Liver (tissue), 9 donors: Measurements from ENCODE around the gene CCNB3. TPM values are rescaled to one million over a fixed set of nuclear protein-coding genes. Genes with fewer than 3 reads are reported as not detected.
"Not testable (repeated sequence)": the region's sequence is repeated elsewhere in the genome, so short reads cannot be mapped to it uniquely, and the experiment has no call there.

Source experiments
- DNase-seq: peaks from one replicate; pipeline ENCODE4 v3.0.0-alpha.2; 2017; ENCODE audit warnings: low spot score
- H3K27ac ChIP-seq, 2 donors: one replicate each; pipeline ENCODE4 v1.7.0; 2013; ENCODE audit warnings: inconsistent platforms in 2 of 2, low read length in 2 of 2, control low read depth in 1 of 2, low read depth in 1 of 2, mild to moderate bottlenecking in 1 of 2
- H3K27me3 ChIP-seq, 4 donors: one replicate each; pipeline versions ENCODE4 v1.6.1 to v1.7.0; 2013; ENCODE audit warnings: low read length in 3 of 4, inconsistent platforms in 1 of 4, mild to moderate bottlenecking in 1 of 4, moderate library complexity in 1 of 4; ENCODE audit not compliant: control insufficient read depth in 4 of 4, insufficient read depth in 4 of 4
- H3K36me3 ChIP-seq, 4 donors: one replicate each; pipeline versions ENCODE4 v1.6.1 to v1.7.0; 2013; ENCODE audit warnings: low read length in 3 of 4, mild to moderate bottlenecking in 3 of 4, low read depth in 1 of 4, moderate library complexity in 1 of 4; ENCODE audit not compliant: control insufficient read depth in 4 of 4, insufficient read depth in 3 of 4
- H3K4me1 ChIP-seq, 4 donors: one replicate each; pipeline versions ENCODE4 v1.6.1 to v1.7.0; 2013; ENCODE audit warnings: low read length in 3 of 4, mild to moderate bottlenecking in 3 of 4, moderate library complexity in 1 of 4; ENCODE audit not compliant: control insufficient read depth in 4 of 4, insufficient read depth in 4 of 4
- H3K4me3 ChIP-seq, 3 donors: one replicate each; pipeline versions ENCODE4 v1.6.1 to v1.7.0; 2013; ENCODE audit warnings: low read length in 3 of 3, control low read depth in 1 of 3, low read depth in 1 of 3, mild to moderate bottlenecking in 1 of 3
- H3K9ac ChIP-seq, 2 donors: one replicate each; pipeline ENCODE4 v1.7.0; 2013; ENCODE audit warnings: low read length in 2 of 2, mild to moderate bottlenecking in 2 of 2, moderate library complexity in 2 of 2, control low read depth in 1 of 2, low read depth in 1 of 2
- H3K9me3 ChIP-seq, 4 donors: one replicate each; pipeline versions ENCODE4 v1.6.1 to v1.7.0; 2013; ENCODE audit warnings: low read length in 3 of 4; ENCODE audit not compliant: control insufficient read depth in 4 of 4
- ATF3 ChIP-seq: IDR thresholded peaks from 2 replicates; pipeline ENCODE4 v1.6.1; 2016; ENCODE audit warnings: antibody characterized with exemption
- CTCF ChIP-seq: fragments of 150-350 bp; IDR thresholded peaks from 2 replicates; pipeline ENCODE4 v1.5.1; 2017; ENCODE audit warnings: improper control_type of control experiment, low read depth, low read length; ENCODE audit not compliant: missing input control
- EGR1 ChIP-seq, 2 donors: IDR thresholded peaks; 2 replicates each; pipeline ENCODE4 v1.6.1; 2016 to 2018; ENCODE audit warnings: antibody characterized with exemption in 2 of 2, low read depth in 2 of 2
- FOXA1 ChIP-seq: IDR thresholded peaks from 2 replicates; pipeline ENCODE4 v1.6.1; 2016; ENCODE audit warnings: antibody characterized with exemption
- FOXA2 ChIP-seq: IDR thresholded peaks from 2 replicates; pipeline ENCODE4 v1.6.1; 2016; ENCODE audit warnings: antibody characterized with exemption
- GABPA ChIP-seq, 2 donors: IDR thresholded peaks in 1 of 2; conservative IDR thresholded peaks in 1 of 2; 2 replicates each; pipeline ENCODE4 v1.6.1; 2016; ENCODE audit warnings: antibody characterized with exemption in 2 of 2, mild to moderate bottlenecking in 1 of 2, moderate library complexity in 1 of 2
- HNF4A ChIP-seq, 2 donors: conservative IDR thresholded peaks; 2 replicates each; pipeline ENCODE4 v1.6.1; 2016; ENCODE audit warnings: antibody characterized with exemption in 2 of 2, mild to moderate bottlenecking in 2 of 2
- HNF4G ChIP-seq: IDR thresholded peaks from 2 replicates; pipeline ENCODE4 v1.6.1; 2016; ENCODE audit warnings: antibody characterized with exemption
- JUND ChIP-seq, 2 donors: IDR thresholded peaks; 2 replicates each; pipeline ENCODE4 v1.6.1; 2016; ENCODE audit warnings: antibody characterized with exemption in 2 of 2
- MAX ChIP-seq: IDR thresholded peaks from 2 replicates; pipeline ENCODE4 v1.6.1; 2016; ENCODE audit warnings: antibody characterized with exemption
- NR2F2 ChIP-seq: IDR thresholded peaks from 2 replicates; pipeline ENCODE4 v1.6.1; 2016; ENCODE audit warnings: antibody characterized with exemption
- RAD21 ChIP-seq, 2 donors: IDR thresholded peaks; 2 replicates each; pipeline ENCODE4 v1.6.1; 2016; ENCODE audit warnings: antibody characterized with exemption in 2 of 2, mild to moderate bottlenecking in 2 of 2
- REST ChIP-seq: IDR thresholded peaks from 2 replicates; pipeline ENCODE4 v1.6.1; 2016; ENCODE audit warnings: antibody characterized with exemption, mild to moderate bottlenecking
- RXRA ChIP-seq, 2 donors: IDR thresholded peaks; 2 replicates each; pipeline ENCODE4 v1.6.1; 2017 to 2018; ENCODE audit warnings: antibody characterized with exemption in 2 of 2, mild to moderate bottlenecking in 1 of 2
- SP1 ChIP-seq: IDR thresholded peaks from 2 replicates; pipeline ENCODE4 v1.6.1; 2018; ENCODE audit warnings: antibody characterized with exemption, mild to moderate bottlenecking
- TAF1 ChIP-seq: conservative IDR thresholded peaks from 2 replicates; pipeline ENCODE4 v1.6.1; 2016; ENCODE audit warnings: antibody characterized with exemption, mild to moderate bottlenecking
- YY1 ChIP-seq: IDR thresholded peaks from 2 replicates; pipeline ENCODE4 v1.6.1; 2016; ENCODE audit warnings: antibody characterized with exemption, mild to moderate bottlenecking
- ZBTB33 ChIP-seq: IDR thresholded peaks from 2 replicates; pipeline ENCODE4 v1.6.1; 2016; ENCODE audit warnings: antibody characterized with exemption
- WGBS: extraction: QIAGEN DNeasy Blood & Tissue Kit; methylation state at CpG from one replicate; pipeline ENCODE4 v1.1.7; 2013; 5-methylcytosine and 5-hydroxymethylcytosine counted together
- polyA plus RNA-seq, 2 donors: library from polyadenylated mRNA; stranded (reverse) in 1 of 2; unstranded in 1 of 2; fragments of 200-250 nt in 1 of 2; fragments of >200 nt in 1 of 2; fragmentation: Nextera tagmentation in 1 of 2; extraction: Ambion mirVana in 1 of 2; gene quantifications; one replicate each; pipeline versions ENCODE4 v1.2.1 to v1.2.3, GENCODE V29; 2013 to 2015
- total RNA-seq, 2 donors: library from RNA; depleted of rRNA; stranded (reverse); fragments of >200 nt; gene quantifications; one replicate each; pipeline ENCODE4 v1.2.3, GENCODE V29; 2014
- donor health status: healthy.
- donor health status: healthy.
- donor health status: healthy.
- donor health status: healthy.
- donor health status: healthy.

Gene CCNB3
- total and polyA plus RNA-seq, 4 donors, result 0.42 to 5.9 (median 0.49) TPM

- peaks cover 0 to 4% (median 0%) of the 10 kb centered on the region in 4 donors for H3K27me3 ChIP-seq
- no peak overlapping the region for H3K9ac ChIP-seq
- 85% methylated on average over 2 of the region's 2 CpGs for WGBS
- H3K4me1 ChIP-seq, result no peaks in the 10 kb centered on the region
- H3K27ac ChIP-seq, result no peak overlapping the region
- peaks cover 0 to 1% (median 0%) of the 10 kb centered on the region in 4 donors for H3K9me3 ChIP-seq
- H3K4me3 ChIP-seq, result no peak overlapping the region
- no peaks in the 10 kb centered on the region for H3K36me3 ChIP-seq
- no peak for TF ChIP-seq CTCF
- no peak for TF ChIP-seq ZBTB33
- TF ChIP-seq YY1, result no peak
- no peak for TF ChIP-seq EGR1 (IDR thresholded peaks at IDR 0.05; ENCODE audit: low read depth in 2 of 2)
- no peak for TF ChIP-seq REST
- TF ChIP-seq FOXA2, result no peak
- TF ChIP-seq TAF1, result no peak
- no peak for TF ChIP-seq HNF4A (conservative IDR thresholded peaks at IDR 0.05)
- TF ChIP-seq RXRA (IDR thresholded peaks at IDR 0.05), result no peak
- no peak for TF ChIP-seq SP1
- no peak for TF ChIP-seq JUND (IDR thresholded peaks at IDR 0.05)
- no peak for TF ChIP-seq RAD21 (IDR thresholded peaks at IDR 0.05)
- TF ChIP-seq MAX, result no peak
- no peak for TF ChIP-seq GABPA (IDR thresholded peaks at IDR 0.05 in 1 of 2, conservative IDR thresholded peaks at IDR 0.05 in 1 of 2)
- TF ChIP-seq FOXA1, result no peak
- TF ChIP-seq HNF4G, result no peak
- TF ChIP-seq ATF3, result no peak
- no peak for TF ChIP-seq NR2F2
- DNase-seq, result no peak
These were observed 122.7 kb downstream of the CCNB3 start for GRCh38 chrX:50327235-50327634.

GRCh38 chrX:50332668-50333067, 128.1 kb downstream of the CCNB3 start:
- H3K36me3 ChIP-seq, H3K4me3 ChIP-seq, H3K9me3 ChIP-seq, H3K9ac ChIP-seq, H3K27me3 ChIP-seq, H3K4me1 ChIP-seq, H3K27ac ChIP-seq, DNase-seq: not testable (repeated sequence)
- WGBS, result 48% methylated on average over 5 of the region's 5 CpGs
